Left ventricle myocardium inferior (tissue), 1 donor: Measurements from ENCODE around the gene RPS6KA4. TPM values are rescaled to one million over a fixed set of nuclear protein-coding genes. Genes with fewer than 3 reads are reported as not detected.

ENCODE experiments used
- DNase-seq: peaks from one replicate; pipeline ENCODE4 v3.0.0-alpha.2; 2020
- H3K27ac ChIP-seq: fragments of 200-600 bp; replicated peaks from 2 replicates; pipeline ENCODE4 v1.8.0; 2021
- H3K27me3 ChIP-seq: fragments of 200-600 bp; 2 replicates; pipeline ENCODE4 v1.8.0; 2021; ENCODE audit warnings: low read depth
- H3K36me3 ChIP-seq: fragments of 200-600 bp; 2 replicates; pipeline ENCODE4 v1.8.0; 2021
- H3K4me1 ChIP-seq: fragments of 200-600 bp; 2 replicates; pipeline ENCODE4 v1.8.0; 2021
- H3K4me3 ChIP-seq: fragments of 200-600 bp; 2 replicates; pipeline ENCODE4 v1.8.0; 2021; ENCODE audit warnings: mild to moderate bottlenecking, moderate library complexity
- H3K9me3 ChIP-seq: fragments of 200-600 bp; replicated peaks from 2 replicates; pipeline ENCODE4 v1.8.0; 2021
- intact Hi-C: fragments of 100-400 bp; cut with micrococcal nuclease; formaldehyde crosslinking; loops from one replicate; pipeline ENCODE4 v1.11.0; 2022
- total RNA-seq: library from RNA; stranded (reverse); fragmentation: NEBNext Ultra II Directional; extraction: Animal tissue kit (Norgen Biotek cat#: 25700); gene quantifications from one replicate; pipeline ENCODE4 v1.2.1, GENCODE V29; 2021
- TF ChIP-seq, protein P1 (sequence below): fragments of 200-600 bp; IDR thresholded peaks from 2 replicates; pipeline ENCODE4 v1.8.0; 2021; ENCODE audit warnings: antibody characterized with exemption, mild to moderate bottlenecking, borderline replicate concordance
- donor health status: DM: no; HTN: yes; CAD: no; lungs with severe emphysema.

RPS6KA4 gene
- total RNA-seq, 1 donor from 2014 or later = 16.8 TPM

DNA sequence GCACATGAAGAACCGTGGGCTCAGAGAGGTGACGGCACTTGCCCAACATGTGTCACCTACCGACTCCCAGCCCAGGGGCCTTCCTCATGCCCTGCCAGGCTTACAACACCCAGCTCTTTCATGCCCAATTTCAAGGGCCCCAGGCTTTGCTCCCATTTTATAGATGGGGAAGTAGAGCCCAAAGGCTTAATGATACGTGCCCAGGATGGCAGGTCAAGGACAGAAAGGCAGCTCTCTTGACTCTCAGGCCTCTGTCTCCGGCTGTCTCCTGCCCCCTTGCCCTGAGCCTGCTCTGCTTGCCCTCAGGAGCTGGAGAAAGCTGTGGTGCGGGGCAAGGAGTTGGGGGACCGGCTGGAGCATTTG lies 10.0 kb upstream of the RPS6KA4 start:
- no peak for DNase-seq
- no peaks in the 10 kb centered on the region for H3K27me3 ChIP-seq
- intact Hi-C loops = no loop called here
- no peak overlapping the region for H3K4me3 ChIP-seq
- TF ChIP-seq, protein P1, sequence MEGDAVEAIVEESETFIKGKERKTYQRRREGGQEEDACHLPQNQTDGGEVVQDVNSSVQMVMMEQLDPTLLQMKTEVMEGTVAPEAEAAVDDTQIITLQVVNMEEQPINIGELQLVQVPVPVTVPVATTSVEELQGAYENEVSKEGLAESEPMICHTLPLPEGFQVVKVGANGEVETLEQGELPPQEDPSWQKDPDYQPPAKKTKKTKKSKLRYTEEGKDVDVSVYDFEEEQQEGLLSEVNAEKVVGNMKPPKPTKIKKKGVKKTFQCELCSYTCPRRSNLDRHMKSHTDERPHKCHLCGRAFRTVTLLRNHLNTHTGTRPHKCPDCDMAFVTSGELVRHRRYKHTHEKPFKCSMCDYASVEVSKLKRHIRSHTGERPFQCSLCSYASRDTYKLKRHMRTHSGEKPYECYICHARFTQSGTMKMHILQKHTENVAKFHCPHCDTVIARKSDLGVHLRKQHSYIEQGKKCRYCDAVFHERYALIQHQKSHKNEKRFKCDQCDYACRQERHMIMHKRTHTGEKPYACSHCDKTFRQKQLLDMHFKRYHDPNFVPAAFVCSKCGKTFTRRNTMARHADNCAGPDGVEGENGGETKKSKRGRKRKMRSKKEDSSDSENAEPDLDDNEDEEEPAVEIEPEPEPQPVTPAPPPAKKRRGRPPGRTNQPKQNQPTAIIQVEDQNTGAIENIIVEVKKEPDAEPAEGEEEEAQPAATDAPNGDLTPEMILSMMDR = no peak
- no peaks in the 10 kb centered on the region for H3K4me1 ChIP-seq
- no peaks in the 10 kb centered on the region for H3K9me3 ChIP-seq
- H3K36me3 ChIP-seq = no peaks in the 10 kb centered on the region
- no peak overlapping the region for H3K27ac ChIP-seq

DNA sequence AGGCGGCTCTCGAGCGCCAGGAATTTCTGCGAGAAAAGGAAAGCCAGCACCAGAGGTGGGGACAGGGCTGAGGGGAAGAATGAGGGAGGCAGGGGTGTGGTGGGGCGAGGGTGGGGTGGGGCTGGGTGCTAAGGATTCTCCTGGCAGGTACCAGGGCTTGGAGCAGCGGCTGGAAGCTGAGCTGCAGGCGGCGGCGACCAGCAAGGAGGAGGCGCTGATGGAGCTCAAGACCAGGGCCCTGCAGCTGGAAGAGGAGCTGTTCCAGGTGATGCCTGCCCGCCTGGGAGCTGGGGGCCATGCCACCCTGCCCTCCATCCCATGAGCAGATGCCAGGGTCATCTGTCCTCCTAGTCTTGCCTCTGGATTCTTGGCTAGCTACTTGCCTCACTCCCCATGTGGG lies 9.6 kb upstream of the RPS6KA4 start:
- no peaks in the 10 kb centered on the region for H3K27me3 ChIP-seq
- TF ChIP-seq, protein P1 = no peak

DNA sequence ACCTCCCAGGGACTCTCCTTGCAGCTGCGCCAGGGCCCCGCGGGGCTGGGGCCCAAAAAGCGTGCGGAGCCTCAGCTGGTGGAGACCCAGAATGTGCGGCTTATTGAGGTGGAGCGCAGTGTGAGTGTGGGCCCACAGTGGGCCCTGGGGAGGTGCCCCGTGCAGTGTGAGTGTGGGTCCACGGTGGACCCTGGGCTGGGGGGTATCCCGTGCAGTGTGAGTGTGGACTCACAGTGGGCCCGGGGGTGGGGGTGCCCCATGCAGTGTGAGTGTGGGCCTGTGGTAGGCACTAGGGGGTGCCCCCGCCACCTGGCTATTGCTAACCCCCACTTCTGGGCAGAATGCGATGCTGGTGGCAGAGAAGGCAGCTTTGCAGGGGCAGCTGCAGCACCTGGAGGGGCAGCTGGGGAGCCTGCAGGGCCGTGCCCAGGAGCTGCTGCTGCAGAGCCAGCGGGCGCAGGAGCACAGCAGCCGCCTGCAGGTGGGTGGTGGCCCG lies 7.8 kb upstream of the RPS6KA4 start:
- Histone ChIP-seq H3K4me1 (peaks cover 13% of the 10 kb centered on the region), H3K4me3 (no peak overlapping the region), H3K36me3 (no peaks in the 10 kb centered on the region), H3K9me3 (no peaks in the 10 kb centered on the region), H3K27me3 (no peaks in the 10 kb centered on the region), H3K27ac (no peak overlapping the region)
- intact Hi-C loops = no loop called here
- TF ChIP-seq, protein P1 = no peak
- no peak for DNase-seq

More for the DNA sequence above, 9.6 kb upstream of the RPS6KA4 start:
- no peak for DNase-seq
- no peak overlapping the region for H3K4me3 ChIP-seq
- H3K27ac ChIP-seq = no peak overlapping the region
- H3K9me3 ChIP-seq = no peaks in the 10 kb centered on the region
- H3K4me1 ChIP-seq = no peaks in the 10 kb centered on the region
- intact Hi-C loops = no loop called here
- no peaks in the 10 kb centered on the region for H3K36me3 ChIP-seq

DNA sequence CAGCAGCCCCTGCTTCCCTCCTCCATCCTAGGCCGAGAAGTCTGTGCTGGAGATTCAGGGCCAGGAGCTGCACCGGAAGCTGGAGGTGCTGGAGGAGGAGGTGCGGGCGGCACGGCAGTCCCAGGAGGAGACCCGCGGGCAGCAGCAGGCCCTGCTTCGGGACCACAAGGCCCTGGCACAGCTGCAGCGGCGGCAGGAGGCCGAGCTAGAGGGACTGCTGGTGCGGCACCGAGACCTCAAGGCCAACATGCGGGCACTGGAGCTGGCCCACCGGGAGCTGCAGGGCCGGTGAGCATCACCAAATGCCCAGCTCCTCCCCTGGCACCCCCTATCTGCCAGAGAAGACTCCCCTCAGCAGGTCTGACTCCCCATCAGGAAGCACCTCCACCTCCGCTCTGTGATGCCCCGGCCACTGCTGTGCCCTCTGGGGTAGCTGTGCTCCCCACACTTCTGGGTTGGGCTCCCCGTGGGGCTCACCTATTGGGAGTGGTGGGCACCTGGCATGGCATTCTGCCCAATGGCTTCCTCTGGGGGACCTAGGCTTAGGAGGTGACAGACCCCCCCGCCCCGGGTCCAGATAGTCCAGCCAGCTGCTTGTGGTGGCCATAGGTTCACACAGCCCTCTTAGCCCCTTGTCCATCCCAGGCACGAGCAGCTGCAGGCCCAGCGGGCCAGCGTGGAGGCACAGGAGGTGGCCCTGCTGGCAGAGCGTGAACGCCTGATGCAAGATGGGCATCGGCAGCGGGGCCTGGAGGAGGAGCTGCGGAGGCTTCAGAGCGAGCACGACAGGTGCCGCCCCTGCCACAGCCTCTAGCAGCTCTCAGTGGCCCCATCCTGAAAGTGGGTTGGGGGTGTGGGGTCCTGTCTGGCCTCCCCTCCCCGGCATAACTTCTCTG lies 6.6 kb upstream of the RPS6KA4 start:
- intact Hi-C loops = no loop called here

DNA sequence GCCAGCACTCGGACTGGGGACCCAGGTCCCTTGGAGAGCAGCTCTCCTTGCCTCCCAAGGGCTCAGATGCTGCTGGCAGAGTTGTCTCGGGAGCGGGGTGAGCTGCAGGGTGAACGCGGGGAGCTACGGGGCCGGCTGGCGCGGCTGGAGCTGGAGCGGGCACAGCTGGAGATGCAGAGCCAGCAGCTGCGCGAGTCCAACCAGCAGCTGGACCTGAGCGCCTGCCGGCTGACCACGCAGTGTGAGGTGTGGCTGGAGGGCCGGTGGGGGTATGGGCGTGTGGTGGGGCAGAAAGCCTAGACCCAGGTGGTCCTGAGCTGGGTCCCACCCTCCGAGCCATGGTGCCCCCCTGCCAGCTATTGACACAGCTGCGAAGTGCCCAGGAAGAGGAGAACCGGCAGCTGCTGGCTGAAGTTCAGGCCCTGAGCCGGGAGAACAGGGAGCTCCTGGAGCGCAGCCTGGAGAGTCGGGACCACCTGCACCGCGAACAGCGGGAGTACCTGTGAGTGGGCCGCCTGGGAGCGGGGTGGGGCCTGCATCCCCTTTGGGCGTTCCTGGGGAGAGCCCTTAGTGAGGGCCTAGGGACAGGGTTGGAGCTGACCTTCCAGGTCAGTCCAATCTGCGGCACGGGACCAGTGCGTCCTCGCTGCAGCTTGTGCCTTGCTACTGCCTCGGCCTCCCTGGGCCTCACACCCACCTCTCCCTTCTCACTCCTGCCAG lies 5.8 kb upstream of the RPS6KA4 start:
- H3K27ac ChIP-seq = no peak overlapping the region
- intact Hi-C loops = no loop called here
- DNase-seq = no peak
- no peaks in the 10 kb centered on the region for H3K9me3 ChIP-seq
- H3K4me1 ChIP-seq = peaks cover 26% of the 10 kb centered on the region
- no peak overlapping the region for H3K4me3 ChIP-seq
- H3K36me3 ChIP-seq = no peaks in the 10 kb centered on the region
- H3K27me3 ChIP-seq = no peaks in the 10 kb centered on the region
- TF ChIP-seq, protein P1 = no peak

More for the DNA sequence above, 6.6 kb upstream of the RPS6KA4 start:
- TF ChIP-seq, protein P1 = no peak
- Histone ChIP-seq H3K9me3 (no peaks in the 10 kb centered on the region), H3K27ac (no peak overlapping the region), H3K4me1 (peaks cover 18% of the 10 kb centered on the region), H3K4me3 (no peak overlapping the region), H3K36me3 (no peaks in the 10 kb centered on the region), H3K27me3 (no peaks in the 10 kb centered on the region)
- DNase-seq = no peak
